Endothelial cell of umbilical vein (primary cell): ENCODE data around the gene OR6N2. TPM values are rescaled to one million over a fixed set of nuclear protein-coding genes. Genes with fewer than 3 reads are reported as not detected.

Experiments
- BruUV-seq: library from RNA; stranded (reverse); fragments of 400-500 nt; replicated peaks from 2 replicates; lab custom pipeline; 2021; lab: Mats Ljungman, UMichigan
- CTCF ChIA-PET: fragments of 300-600, 350-600 bp; sonication (Branson Sonifier 250); formaldehyde crosslinking; loops from one replicate; lab custom pipeline; 2021; ENCODE audit warnings: antibody characterized with exemption, inconsistent platforms; lab: Charles Lee
- POLR2A ChIA-PET: fragments of 300-600, 350-600 bp; sonication (Branson Sonifier 250); formaldehyde crosslinking; loops from one replicate; lab custom pipeline; 2021; ENCODE audit warnings: antibody characterized with exemption, inconsistent platforms; lab: Charles Lee
- DNase-seq: peaks from one replicate; pipeline ENCODE4 v3.0.0-alpha.2; 2011; ENCODE audit warnings: low read depth, low spot score
- FAIRE-seq: peaks from 2 replicates; lab custom pipeline; 2011; peaks lifted over from hg19 to GRCh38; lab: Jason Lieb, UNC
- H2AFZ ChIP-seq: 2 replicates; pipeline ENCODE4 v1.6.0; 2012; ENCODE audit warnings: low read depth, low read length, control low read depth, inconsistent platforms
- H3K27ac ChIP-seq: 2 replicates; pipeline ENCODE4 v1.5.1; 2011; ENCODE audit warnings: low read depth, mild to moderate bottlenecking, control low read depth, low read length, moderate library complexity; ENCODE audit not compliant: insufficient read depth
- H3K27me3 ChIP-seq, 2 experiments: 2 replicates each; pipeline versions ENCODE4 v1.6.0 to v1.6.1; 2011; ENCODE audit warnings: low read length in 2 of 2, mixed read lengths in 1 of 2; ENCODE audit not compliant: control insufficient read depth in 2 of 2, insufficient read depth in 2 of 2
- H3K36me3 ChIP-seq, 2 experiments: 2 replicates in 1 of 2; 3 replicates in 1 of 2; pipeline ENCODE4 v1.5.1; 2011; ENCODE audit warnings: low read length in 2 of 2, mild to moderate bottlenecking in 1 of 2, moderate library complexity in 1 of 2; ENCODE audit not compliant: control insufficient read depth in 2 of 2, insufficient read depth in 2 of 2; ENCODE audit errors: extremely low read depth in 1 of 2
- H3K4me1 ChIP-seq: 3 replicates; pipeline ENCODE4 v1.5.1; 2011; ENCODE audit warnings: mild to moderate bottlenecking, low read length; ENCODE audit not compliant: control insufficient read depth, insufficient read depth; ENCODE audit errors: extremely low read depth
- H3K4me2 ChIP-seq: 2 replicates; pipeline ENCODE4 v1.6.1; 2011; ENCODE audit warnings: low read length, control low read depth, mixed read lengths; ENCODE audit not compliant: insufficient read depth
- H3K4me3 ChIP-seq, 3 experiments: fragments of 200-600 bp in 1 of 3; sonication (generic), shearing (Covaris generic) in 1 of 3; replicated peaks in 1 of 3; 2 replicates each; pipeline ENCODE4 v1.5.1; 2011 to 2016; ENCODE audit warnings: control low read depth in 3 of 3, low read length in 3 of 3, mild to moderate bottlenecking in 2 of 3, inconsistent platforms in 1 of 3, low read depth in 1 of 3, moderate library complexity in 1 of 3; ENCODE audit not compliant: insufficient read depth in 1 of 3
- H3K79me2 ChIP-seq: 2 replicates; pipeline ENCODE4 v1.6.0; 2012; ENCODE audit warnings: low read length, inconsistent platforms; ENCODE audit not compliant: control insufficient read depth, insufficient read depth
- H3K9ac ChIP-seq: replicated peaks from 2 replicates; pipeline ENCODE3; 2011; ENCODE audit warnings: low read length, control low read depth; ENCODE audit not compliant: insufficient read depth; ENCODE audit errors: extremely low read depth
- H3K9me1 ChIP-seq: replicated peaks from 3 replicates; pipeline ENCODE4 v1.6.0; 2011; ENCODE audit warnings: mild to moderate bottlenecking, low read length; ENCODE audit not compliant: control insufficient read depth, insufficient read depth; ENCODE audit errors: extremely low read depth
- H3K9me3 ChIP-seq: replicated peaks from 2 replicates; pipeline ENCODE4 v1.5.1; 2012; ENCODE audit warnings: low read length, inconsistent platforms; ENCODE audit not compliant: control insufficient read depth, insufficient read depth
- H4K20me1 ChIP-seq: replicated peaks from 2 replicates; pipeline ENCODE3; 2011; ENCODE audit warnings: mild to moderate bottlenecking, low read length; ENCODE audit not compliant: control insufficient read depth, insufficient read depth; ENCODE audit errors: extremely low read depth
- CTCF ChIP-seq, 2 donors: IDR thresholded peaks; 1 replicate in 1 of 2; 2 replicates in 1 of 2; pipeline ENCODE4 v1.5.1; 2011; ENCODE audit warnings: low read length in 2 of 2, mild to moderate bottlenecking in 2 of 2, moderate library complexity in 2 of 2, control low read depth in 1 of 2, inconsistent platforms in 1 of 2, low read depth in 1 of 2; ENCODE audit not compliant: insufficient read depth in 1 of 2; ENCODE audit errors: extremely low read depth in 1 of 2
- EZH2 ChIP-seq: IDR thresholded peaks from 2 replicates; pipeline ENCODE4 v1.6.1; 2012; ENCODE audit warnings: borderline replicate concordance, low read depth, mild to moderate bottlenecking, moderate library complexity, low read length, inconsistent platforms; ENCODE audit not compliant: severe bottlenecking
- FOS ChIP-seq: IDR thresholded peaks from 2 replicates; pipeline ENCODE4 v1.6.1; 2011; ENCODE audit warnings: mild to moderate bottlenecking, low read length, moderate library complexity, borderline replicate concordance; ENCODE audit not compliant: insufficient read depth
- GATA2 ChIP-seq: IDR thresholded peaks from 2 replicates; pipeline ENCODE4 v1.7.0; 2011; ENCODE audit warnings: low read depth, mild to moderate bottlenecking, moderate library complexity, mixed read lengths, low read length; ENCODE audit not compliant: insufficient read length, insufficient read depth
- JUN ChIP-seq: IDR thresholded peaks from 2 replicates; pipeline ENCODE4 v1.6.1; 2011; ENCODE audit warnings: borderline replicate concordance, low read depth; ENCODE audit not compliant: insufficient read length, insufficient read depth
- MAX ChIP-seq: IDR thresholded peaks from 2 replicates; pipeline ENCODE4 v1.6.1; 2011; ENCODE audit not compliant: insufficient read depth, insufficient read length
- MYC ChIP-seq: IDR thresholded peaks from one replicate; pipeline ENCODE4 v1.6.1; 2011; ENCODE audit warnings: mild to moderate bottlenecking, low read depth, low read length
- POLR2A ChIP-seq: IDR thresholded peaks from 2 replicates; pipeline ENCODE4 v1.6.1; 2012; ENCODE audit warnings: low read depth, mild to moderate bottlenecking, control low read depth, low read length
- POLR2AphosphoS5 ChIP-seq: IDR thresholded peaks from 2 replicates; pipeline ENCODE4 v1.6.1; 2012; ENCODE audit warnings: low read depth, mild to moderate bottlenecking, control low read depth, low read length, moderate library complexity; ENCODE audit not compliant: insufficient read depth
- dilution Hi-C: fragments of 300-500 bp; cut with MboI; formaldehyde crosslinking; loops from one replicate; pipeline ENCODE4 v1.15.0; 2019; ENCODE audit warnings: low sequenced_read_pairs; ENCODE audit not compliant: extremely low pct_ligation_motif_present
- intact Hi-C: fragments of 100-400 bp; cut with micrococcal nuclease; formaldehyde crosslinking; loops from one replicate; pipeline ENCODE4 v1.10.0; 2022
- polyA plus RNA-seq, 4 experiments: library from polyadenylated mRNA; depleted of rRNA in 3 of 4; stranded (reverse) in 3 of 4; unstranded in 1 of 4; fragments of >200 nt; gene quantifications; 2 replicates each; pipeline versions ENCODE4 v1.2.1 to v1.2.3, GENCODE V29; 2011 to 2012; ENCODE audit warnings: missing spikeins in 1 of 4
- total RNA-seq: library from RNA; stranded (reverse); gene quantifications from 2 replicates; pipeline ENCODE4 v1.2.3, GENCODE V29; 2021

The OR6N2 gene
- total and polyA plus RNA-seq, 2 donors (not counting 3 experiments of a cell fraction or from before 2014, with no cell fraction given): not detected

GRCh38 chr1:158728510-158729225, 52.3 kb downstream of the OR6N2 start:
- no peak for DNase-seq
- TF ChIP-seq FOS: no peak
- no peak for TF ChIP-seq GATA2
- TF ChIP-seq EZH2: no peak
- no peak for TF ChIP-seq JUN
- TF ChIP-seq MYC: no peak
- no peak for TF ChIP-seq POLR2AphosphoS5
- no peak for TF ChIP-seq POLR2A
- no peak for TF ChIP-seq MAX
- TF ChIP-seq CTCF (IDR thresholded peaks at IDR 0.05; ENCODE audit: extremely low read depth in 1 of 2, insufficient read depth in 1 of 2, low read depth in 1 of 2, low read length in 2 of 2): no peak
- no peak overlapping the region for H3K4me3 ChIP-seq
- no peaks in the 10 kb centered on the region for H4K20me1 ChIP-seq
- H3K4me2 ChIP-seq: no peak overlapping the region
- H3K36me3 ChIP-seq: no peaks in the 10 kb centered on the region
- dilution Hi-C loops: no loop called here
- H3K9ac ChIP-seq: no peak overlapping the region
- H3K27ac ChIP-seq: no peak overlapping the region
- H2AFZ ChIP-seq: no peak overlapping the region
- POLR2A ChIA-PET: no interaction called here
- CTCF ChIA-PET: no interaction called here
- H3K27me3 ChIP-seq: no peaks in the 10 kb centered on the region
- no peak for FAIRE-seq
- intact Hi-C loops: no loop called here
- H3K9me3 ChIP-seq: no peaks in the 10 kb centered on the region
- BruUV-seq: no TSS peak
- H3K9me1 ChIP-seq: no peaks in the 10 kb centered on the region
- no peaks in the 10 kb centered on the region for H3K4me1 ChIP-seq
- H3K79me2 ChIP-seq: no peaks in the 10 kb centered on the region
